ENCODE results near the gene SLC35F1. TPM values are rescaled to one million over a fixed set of nuclear protein-coding genes. Genes with fewer than 3 reads are reported as not detected.

SLC35F1 gene
- polyA plus RNA-seq, 1 donor from 2014 or later: 35.1 TPM

- H3K4me2 ChIP-seq (ENCODE audit: low read length): no peak overlapping the region
- no peak overlapping the region for H2AFZ ChIP-seq (ENCODE audit: low read depth, low read length)
- no peak overlapping the region for H3K9ac ChIP-seq (ENCODE audit: low read length)
- TF ChIP-seq SMC3 (conservative IDR thresholded peaks at IDR 0.05; ENCODE audit: poor library complexity): no peak
- TF ChIP-seq MXI1 (conservative IDR thresholded peaks at IDR 0.05; ENCODE audit: poor library complexity, severe bottlenecking): no peak
- TF ChIP-seq REST (IDR thresholded peaks at IDR 0.05; ENCODE audit: borderline replicate concordance): no peak
- TF ChIP-seq EZH2 (IDR thresholded peaks at IDR 0.05; ENCODE audit: borderline replicate concordance, insufficient read depth, low read length, poor library complexity, severe bottlenecking): no peak
- no peak for TF ChIP-seq RAD21 (conservative IDR thresholded peaks at IDR 0.05)
- no peak for TF ChIP-seq TAF1 (IDR thresholded peaks at IDR 0.05; ENCODE audit: low read depth)
- TF ChIP-seq EP300 (conservative IDR thresholded peaks at IDR 0.05; ENCODE audit: poor library complexity, severe bottlenecking): no peak
- TF ChIP-seq POLR2AphosphoS5 (IDR thresholded peaks at IDR 0.05): no peak
- TF ChIP-seq CTCF (IDR thresholded peaks at IDR 0.05; ENCODE audit: poor library complexity, severe bottlenecking): no peak
- no peak overlapping the region for H3K27ac ChIP-seq (ENCODE audit: low read length)
- no peaks in the 10 kb centered on the region for H3K9me2 ChIP-seq (ENCODE audit: insufficient read depth, low read length)
- no peaks in the 10 kb centered on the region for H3F3A ChIP-seq (ENCODE audit: insufficient read depth, low read length, poor library complexity, severe bottlenecking)
- no peaks in the 10 kb centered on the region for H3K27me3 ChIP-seq (ENCODE audit: insufficient read depth, low read depth, low read length)
- no peak overlapping the region for H3K4me3 ChIP-seq (ENCODE audit: low read length)
- H4K20me1 ChIP-seq (ENCODE audit: insufficient read depth): no peaks in the 10 kb centered on the region
- H3K36me3 ChIP-seq (ENCODE audit: insufficient read depth, low read length): no peaks in the 10 kb centered on the region
- H3K79me2 ChIP-seq (replicated peaks; ENCODE audit: insufficient read depth, low read length): no peaks in the 10 kb centered on the region
- no peaks in the 10 kb centered on the region for H3K9me3 ChIP-seq (ENCODE audit: low read length)
These were observed 378.7 kb downstream of the SLC35F1 start for GRCh38 chr6:118285791-118286190.

- Histone ChIP-seq H3F3A (ENCODE audit: insufficient read depth, low read length, poor library complexity, severe bottlenecking) (no peaks in the 10 kb centered on the region), H3K27me3 (ENCODE audit: insufficient read depth, low read depth, low read length) (no peaks in the 10 kb centered on the region), H3K4me2 (ENCODE audit: low read length) (no peak overlapping the region), H3K9me2 (ENCODE audit: insufficient read depth, low read length) (no peaks in the 10 kb centered on the region), H2AFZ (ENCODE audit: low read depth, low read length) (no peak overlapping the region), H3K9ac (ENCODE audit: low read length) (no peak overlapping the region), H3K27ac (ENCODE audit: low read length) (no peak overlapping the region), H3K36me3 (ENCODE audit: insufficient read depth, low read length) (no peaks in the 10 kb centered on the region), H3K4me3 (ENCODE audit: low read length) (no peak overlapping the region), H4K20me1 (ENCODE audit: insufficient read depth) (no peaks in the 10 kb centered on the region), H3K9me3 (ENCODE audit: low read length) (no peaks in the 10 kb centered on the region), H3K79me2 (replicated peaks; ENCODE audit: insufficient read depth, low read length) (no peaks in the 10 kb centered on the region)
- no peak for TF ChIP-seq SMC3 (conservative IDR thresholded peaks at IDR 0.05; ENCODE audit: poor library complexity)
- no peak for TF ChIP-seq RAD21 (conservative IDR thresholded peaks at IDR 0.05)
- no peak for TF ChIP-seq CTCF (IDR thresholded peaks at IDR 0.05; ENCODE audit: poor library complexity, severe bottlenecking)
- no peak for TF ChIP-seq POLR2AphosphoS5 (IDR thresholded peaks at IDR 0.05)
- no peak for TF ChIP-seq MXI1 (conservative IDR thresholded peaks at IDR 0.05; ENCODE audit: poor library complexity, severe bottlenecking)
- no peak for TF ChIP-seq TAF1 (IDR thresholded peaks at IDR 0.05; ENCODE audit: low read depth)
- TF ChIP-seq EP300 (conservative IDR thresholded peaks at IDR 0.05; ENCODE audit: poor library complexity, severe bottlenecking): no peak
- no peak for TF ChIP-seq REST (IDR thresholded peaks at IDR 0.05; ENCODE audit: borderline replicate concordance)
- no peak for TF ChIP-seq EZH2 (IDR thresholded peaks at IDR 0.05; ENCODE audit: borderline replicate concordance, insufficient read depth, low read length, poor library complexity, severe bottlenecking)
These were observed 381.5 kb downstream of the SLC35F1 start for GRCh38 chr6:118288355-118289124.

All from neural cell (in vitro differentiated cells).